Measurements from ENCODE around the gene MAD1L1. TPM values are rescaled to one million over a fixed set of nuclear protein-coding genes. Genes with fewer than 3 reads are reported as not detected.

The MAD1L1 gene
- total RNA-seq, 1 donor from 2014 or later, result 16.2 TPM

DNA sequence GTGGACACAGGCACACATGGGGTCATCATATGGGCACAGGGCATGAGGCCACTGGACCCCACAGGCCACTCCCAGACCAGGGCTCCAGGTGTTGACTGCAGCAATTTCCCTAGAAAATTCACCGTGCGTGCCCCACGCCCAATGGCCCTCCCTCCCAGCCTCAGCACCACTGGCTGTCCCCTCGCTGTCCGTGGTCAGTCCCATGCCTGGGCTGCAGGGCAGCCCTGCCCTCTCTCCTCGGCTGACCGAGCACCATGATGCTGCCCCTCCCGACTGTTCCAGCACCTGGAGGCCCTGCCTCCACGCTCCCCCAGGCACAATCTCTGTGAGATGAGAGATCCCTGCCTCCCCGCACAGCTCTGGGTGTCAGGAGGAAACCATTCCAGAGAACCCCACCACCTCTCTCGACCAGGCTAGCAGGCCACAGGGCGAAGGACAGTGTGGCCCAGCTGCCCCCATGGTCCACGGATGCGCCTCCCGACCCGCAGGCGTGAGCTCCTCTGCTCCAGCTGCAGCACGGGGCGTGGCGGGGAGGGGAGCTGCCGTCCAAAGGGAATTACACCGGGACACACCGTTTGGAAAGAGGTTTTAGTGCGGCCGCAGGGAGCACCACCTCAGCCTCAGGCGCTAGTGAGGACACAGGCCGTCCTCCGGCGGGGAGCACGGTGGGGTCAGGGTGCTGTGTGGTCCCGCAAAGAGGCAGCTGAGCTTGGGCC is 21.8 kb upstream of the MAD1L1 start:
- intact Hi-C loops (cut with micrococcal nuclease), result no loop called here

DNA sequence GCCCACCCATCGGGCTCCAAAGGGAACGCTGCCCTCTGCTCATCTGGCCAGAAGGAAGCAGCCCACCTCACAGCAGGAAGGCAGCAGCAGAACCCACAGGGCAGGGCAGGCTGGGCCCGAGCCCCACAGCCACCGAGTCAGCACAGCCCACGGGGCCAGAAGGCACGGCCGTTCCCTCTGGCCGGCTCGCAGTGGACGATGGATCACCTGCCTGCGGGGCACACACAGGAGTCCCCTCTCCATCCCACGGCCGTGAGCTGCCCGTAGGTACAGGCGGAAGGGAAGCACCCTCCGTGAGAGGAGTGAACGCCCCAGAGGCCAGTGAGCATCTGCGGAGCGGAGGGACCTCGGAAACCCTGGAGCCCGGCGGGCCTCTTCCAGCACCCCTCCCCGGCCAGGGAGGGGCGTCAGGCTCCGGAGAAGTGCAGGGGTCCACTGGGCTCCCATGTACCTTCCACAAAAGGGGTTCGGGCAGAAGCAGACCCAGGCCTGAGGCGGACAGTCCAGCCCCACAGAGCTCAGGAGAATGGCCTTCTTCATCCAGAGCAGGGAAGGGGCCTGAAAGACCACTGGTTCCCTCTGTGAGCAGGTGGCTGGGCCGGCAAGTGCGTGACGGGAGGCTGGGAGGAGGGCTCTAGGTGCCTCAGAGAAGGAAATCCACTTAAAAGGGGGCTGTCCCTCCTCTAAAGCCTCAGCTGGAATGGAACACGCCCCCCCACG is 20.9 kb upstream of the MAD1L1 start:
- H3K4me3 ChIP-seq, result no peak overlapping the region
- no peak for DNase-seq
- intact Hi-C loops (cut with micrococcal nuclease), result no loop called here
- peaks cover 11% of the 10 kb centered on the region for H3K4me1 ChIP-seq
- H3K36me3 ChIP-seq, result peaks cover 31% of the 10 kb centered on the region
- H3K27ac ChIP-seq (replicated peaks), result no peak overlapping the region
- no peaks in the 10 kb centered on the region for H3K9me3 ChIP-seq (replicated peaks)
- no peaks in the 10 kb centered on the region for H3K27me3 ChIP-seq (ENCODE audit: low read depth)
- TF ChIP-seq, protein P1, sequence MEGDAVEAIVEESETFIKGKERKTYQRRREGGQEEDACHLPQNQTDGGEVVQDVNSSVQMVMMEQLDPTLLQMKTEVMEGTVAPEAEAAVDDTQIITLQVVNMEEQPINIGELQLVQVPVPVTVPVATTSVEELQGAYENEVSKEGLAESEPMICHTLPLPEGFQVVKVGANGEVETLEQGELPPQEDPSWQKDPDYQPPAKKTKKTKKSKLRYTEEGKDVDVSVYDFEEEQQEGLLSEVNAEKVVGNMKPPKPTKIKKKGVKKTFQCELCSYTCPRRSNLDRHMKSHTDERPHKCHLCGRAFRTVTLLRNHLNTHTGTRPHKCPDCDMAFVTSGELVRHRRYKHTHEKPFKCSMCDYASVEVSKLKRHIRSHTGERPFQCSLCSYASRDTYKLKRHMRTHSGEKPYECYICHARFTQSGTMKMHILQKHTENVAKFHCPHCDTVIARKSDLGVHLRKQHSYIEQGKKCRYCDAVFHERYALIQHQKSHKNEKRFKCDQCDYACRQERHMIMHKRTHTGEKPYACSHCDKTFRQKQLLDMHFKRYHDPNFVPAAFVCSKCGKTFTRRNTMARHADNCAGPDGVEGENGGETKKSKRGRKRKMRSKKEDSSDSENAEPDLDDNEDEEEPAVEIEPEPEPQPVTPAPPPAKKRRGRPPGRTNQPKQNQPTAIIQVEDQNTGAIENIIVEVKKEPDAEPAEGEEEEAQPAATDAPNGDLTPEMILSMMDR (IDR thresholded peaks at IDR 0.05; ENCODE audit: borderline replicate concordance), result no peak

More for the DNA sequence above, 21.8 kb upstream of the MAD1L1 start:
- H3K36me3 ChIP-seq, result peaks cover 31% of the 10 kb centered on the region
- H3K4me1 ChIP-seq, result peaks cover 2% of the 10 kb centered on the region
- H3K27ac ChIP-seq (replicated peaks), result no peak overlapping the region
- TF ChIP-seq, protein P1 (IDR thresholded peaks at IDR 0.05; ENCODE audit: borderline replicate concordance), result no peak
- DNase-seq, result no peak
- no peaks in the 10 kb centered on the region for H3K27me3 ChIP-seq (ENCODE audit: low read depth)
- H3K9me3 ChIP-seq (replicated peaks), result no peaks in the 10 kb centered on the region
- H3K4me3 ChIP-seq, result no peak overlapping the region

DNA sequence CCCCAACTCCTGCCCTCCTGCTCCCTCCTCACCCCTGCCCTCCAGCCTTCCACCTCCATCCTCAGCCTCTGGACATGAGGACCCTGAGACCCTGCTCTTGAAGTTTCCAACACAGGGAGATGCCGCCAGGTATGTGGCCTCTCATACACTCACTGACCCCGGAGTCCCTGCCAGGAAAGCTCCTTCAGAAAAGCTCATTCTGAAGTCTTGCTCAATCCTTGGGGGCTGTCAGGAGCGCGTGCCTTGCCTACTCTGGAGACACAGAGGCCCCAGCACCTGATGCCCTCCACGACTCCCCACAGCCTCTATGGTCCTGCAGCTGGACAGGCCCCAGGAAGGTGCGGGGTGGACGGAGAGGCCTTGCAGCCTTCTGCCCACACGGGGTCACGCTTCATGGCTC is 20.3 kb upstream of the MAD1L1 start:
- no peak overlapping the region for H3K27ac ChIP-seq (replicated peaks)
- peaks cover 31% of the 10 kb centered on the region for H3K36me3 ChIP-seq

DNA sequence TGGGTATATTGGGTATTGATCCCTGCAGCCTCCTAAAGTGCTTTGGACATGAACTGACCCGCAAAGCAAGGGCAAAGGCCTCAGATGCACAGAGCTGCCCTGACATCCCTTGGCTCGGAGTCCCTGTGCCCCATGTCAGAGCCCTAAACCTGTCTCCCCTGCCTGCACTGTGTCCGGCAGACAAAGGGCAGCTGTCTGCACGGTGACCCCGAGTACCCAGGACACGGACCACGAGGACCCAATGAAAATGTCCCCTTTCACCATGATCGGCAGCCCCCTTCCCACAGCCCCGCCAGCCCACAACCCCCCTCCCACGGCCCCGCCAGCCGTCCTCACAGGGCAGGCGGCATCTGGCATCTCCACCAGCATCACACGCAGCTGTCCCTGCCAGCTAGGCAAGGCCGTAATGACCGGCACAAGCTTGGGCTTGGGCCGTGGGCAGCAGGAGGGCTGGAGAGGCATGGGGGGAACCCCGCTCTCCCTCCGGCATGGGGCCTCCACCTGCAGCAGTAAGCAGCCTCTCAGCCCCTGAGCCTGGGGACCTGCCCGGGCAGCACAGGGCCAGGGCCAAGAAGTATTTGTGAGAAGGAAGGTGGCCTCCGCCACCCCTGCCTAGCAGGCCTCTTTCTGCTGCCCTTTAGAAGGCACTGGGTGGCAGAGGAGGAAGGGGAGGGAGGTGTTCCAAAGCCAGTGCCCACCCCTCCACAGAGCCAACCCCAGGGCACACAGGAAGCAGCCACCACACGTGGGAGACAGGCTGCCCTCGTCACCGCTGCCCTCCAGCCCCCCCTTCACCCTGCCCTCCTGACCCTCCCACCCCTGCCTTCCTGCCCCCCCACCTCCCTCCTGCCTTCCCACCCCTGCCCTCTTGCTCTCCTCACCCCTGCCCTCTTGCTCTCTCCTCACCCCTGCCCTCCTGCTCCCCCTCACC is 19.4 kb upstream of the MAD1L1 start:
- H3K27ac ChIP-seq (replicated peaks), result no peak overlapping the region
- intact Hi-C loops (cut with micrococcal nuclease), result no loop called here
- no peaks in the 10 kb centered on the region for H3K27me3 ChIP-seq (ENCODE audit: low read depth)
- no peak overlapping the region for H3K4me3 ChIP-seq
- H3K4me1 ChIP-seq, result peaks cover 16% of the 10 kb centered on the region
- H3K36me3 ChIP-seq, result peaks cover 27% of the 10 kb centered on the region
- no peaks in the 10 kb centered on the region for H3K9me3 ChIP-seq (replicated peaks)
- no peak for DNase-seq
- TF ChIP-seq, protein P1 (IDR thresholded peaks at IDR 0.05; ENCODE audit: borderline replicate concordance), result no peak

More for the DNA sequence above, 20.3 kb upstream of the MAD1L1 start:
- H3K9me3 ChIP-seq (replicated peaks), result no peaks in the 10 kb centered on the region
- no peaks in the 10 kb centered on the region for H3K27me3 ChIP-seq (ENCODE audit: low read depth)
- H3K4me1 ChIP-seq, result peaks cover 16% of the 10 kb centered on the region
- intact Hi-C loops (cut with micrococcal nuclease), result no loop called here
- H3K4me3 ChIP-seq, result no peak overlapping the region
- DNase-seq, result no peak
- TF ChIP-seq, protein P1 (IDR thresholded peaks at IDR 0.05; ENCODE audit: borderline replicate concordance), result no peak

DNA sequence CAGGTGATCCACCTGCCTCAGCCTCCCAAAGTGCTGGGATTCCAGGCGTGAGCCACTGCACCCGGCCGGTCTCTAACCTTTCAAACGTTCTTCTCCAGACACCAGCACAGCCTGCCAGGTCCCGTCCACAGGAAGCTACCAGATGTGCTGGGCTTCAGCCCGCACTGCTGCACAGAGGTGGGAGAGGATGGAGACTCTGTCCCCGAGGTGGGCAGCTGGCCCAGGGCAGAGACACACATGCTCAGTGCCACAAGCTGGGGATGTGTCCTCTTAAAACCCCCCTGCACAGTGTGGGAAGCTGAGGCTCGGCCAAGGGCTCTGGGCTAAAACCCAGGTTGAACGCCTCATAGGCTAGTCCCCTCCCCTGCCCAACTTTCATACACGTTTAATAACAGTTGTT is 18.6 kb upstream of the MAD1L1 start:
- peaks cover 20% of the 10 kb centered on the region for H3K36me3 ChIP-seq
- no peaks in the 10 kb centered on the region for H3K27me3 ChIP-seq (ENCODE audit: low read depth)
- peaks cover 16% of the 10 kb centered on the region for H3K4me1 ChIP-seq
- H3K27ac ChIP-seq (replicated peaks), result no peak overlapping the region
- H3K9me3 ChIP-seq (replicated peaks), result no peaks in the 10 kb centered on the region
- DNase-seq, result no peak
- H3K4me3 ChIP-seq, result no peak overlapping the region
- TF ChIP-seq, protein P1 (IDR thresholded peaks at IDR 0.05; ENCODE audit: borderline replicate concordance), result no peak
- intact Hi-C loops (cut with micrococcal nuclease), result no loop called here

Measured in left ventricle myocardium inferior (tissue), 1 donor.